Measurements from ENCODE around the gene JUNB. TPM values are rescaled to one million over a fixed set of nuclear protein-coding genes. Genes with fewer than 3 reads are reported as not detected.

The JUNB gene
- total RNA-seq, result 100 to 1,000 TPM; 102 to 363 (median 189) TPM
- 100 to 1,000 TPM in 1 of 3 donors, 10 to 100 TPM in 2; 57.5 to 118 (median 64.0) TPM for polyA plus RNA-seq
- long read RNA-seq, donor 1, transcript JUNB-201 (1 exons, 1,820 nt), result major isoform, 178 of 178 reads
- long read RNA-seq, donor 1, partial matches to known transcripts, result 0 of 178 reads
- long read RNA-seq, donor 1, other reads (novel, unspliced or antisense), result 0 of 178 reads
- long read RNA-seq, donor 2, transcript JUNB-201 (1 exons, 1,820 nt), result major isoform, 184 of 184 reads
- long read RNA-seq, donor 2, partial matches to known transcripts, result 0 of 184 reads
- long read RNA-seq, donor 2, other reads (novel, unspliced or antisense), result 0 of 184 reads

- peak; percentile 100 for DNase-seq
- no peaks in the 10 kb centered on the region for H3K36me3 ChIP-seq
- H3K9me3 ChIP-seq, result no peaks in the 10 kb centered on the region
- H3K27ac ChIP-seq, result peak within 1 kb of the TSS; percentile 97 to 100 (median 100)
- 0 to 1% (median 0%) methylated on average over 14 to 73 of the region's 73 CpGs for WGBS, 5 donors
- H3K4me1 ChIP-seq, result peaks cover 34 to 77% (median 67%) of the 10 kb centered on the region in 6 donors
- TF ChIP-seq POLR2A (IDR thresholded peaks at IDR 0.05), result peak; percentile 100
- TF ChIP-seq CTCF (IDR thresholded peaks at IDR 0.05 in 8 of 11, conservative IDR thresholded peaks at IDR 0.05 in 3 of 11), result peak in 5 of 11 experiments; percentile 4 to 26 (median 13)
- peak; percentile 100 for TF ChIP-seq POLR2AphosphoS5 (IDR thresholded peaks at IDR 0.05)
- H3K4me3 ChIP-seq, result peak within 1 kb of the TSS; percentile 72 to 96 (median 88)
- H3K27me3 ChIP-seq (replicated peaks in 1 of 7), result peaks cover 0 to 5% (median 0%) of the 10 kb centered on the region in 7 donors
- intact Hi-C loops (cut with DNase I; ENCODE audit: low total_unique reads), result no loop called here
Observed at GRCh38 chr19:12791345-12792050, at the start of gene JUNB. Gene JUNB (plus strand): TSS chr19:12791486. CDS start chr19:12791772, 286 bp downstream.

- TF ChIP-seq POLR2AphosphoS5 (IDR thresholded peaks at IDR 0.05) (peak in 1 of 3 donors; percentile 33), CTCF (IDR thresholded peaks at IDR 0.05 in 8 of 11, conservative IDR thresholded peaks at IDR 0.05 in 3 of 11) (no peak), POLR2A (IDR thresholded peaks at IDR 0.05) (no peak)
- Histone ChIP-seq H3K9me3 (peaks cover 0 to 13% (median 11%) of the 10 kb centered on the region in 8 donors), H3K27me3 (replicated peaks in 1 of 7) (peaks cover 0 to 12% (median 0%) of the 10 kb centered on the region in 7 donors), H3K27ac (no peak overlapping the region), H3K4me3 (no peak overlapping the region), H3K36me3 (peaks cover 9 to 83% (median 47%) of the 10 kb centered on the region in 6 donors), H3K4me1 (peaks cover 0 to 8% (median 0%) of the 10 kb centered on the region in 6 donors)
- 80 to 84% (median 84%) methylated on average over 11 to 22 of the region's 22 CpGs for WGBS, 5 donors
- intact Hi-C loops (cut with DNase I; ENCODE audit: low total_unique reads), result no loop called here
- DNase-seq, result no peak
Observed at GRCh38 chr19:12745166-12745897, 46.0 kb upstream of the JUNB start.

GRCh38 chr19:12748489-12748888 is 42.8 kb upstream of the JUNB start:
- 88 to 94% (median 90%) methylated on average over 1 to 6 of the region's 6 CpGs for WGBS, 5 donors
- Histone ChIP-seq H3K4me1 (peaks cover 0 to 8% (median 0%) of the 10 kb centered on the region in 6 donors), H3K9me3 (peaks cover 0 to 13% (median 11%) of the 10 kb centered on the region in 8 donors), H3K36me3 (peaks cover 9 to 51% (median 40%) of the 10 kb centered on the region in 6 donors), H3K4me3 (no peak overlapping the region), H3K27ac (no peak overlapping the region), H3K27me3 (replicated peaks in 1 of 7) (peaks cover 0 to 37% (median 0%) of the 10 kb centered on the region in 7 donors)
- intact Hi-C loops (cut with DNase I; ENCODE audit: low total_unique reads), result no loop called here
- TF ChIP-seq CTCF (IDR thresholded peaks at IDR 0.05 in 8 of 11, conservative IDR thresholded peaks at IDR 0.05 in 3 of 11), result no peak
- DNase-seq, result no peak
